Neural crest cell (in vitro differentiated cells): Measurements from ENCODE around the gene MFSD8. TPM values are rescaled to one million over a fixed set of nuclear protein-coding genes. Genes with fewer than 3 reads are reported as not detected.
"Not testable (repeated sequence)": the region's sequence is repeated elsewhere in the genome, so short reads cannot be mapped to it uniquely, and the experiment has no call there.

Source experiments
- DNase-seq: peaks from one replicate; pipeline ENCODE4 v3.0.0; 2021; ENCODE audit warnings: low read depth, mixed read lengths, low spot score
- H3K27ac Mint-ChIP-seq: one replicate; pipeline ENCODE4 v1.8.0; 2021; ENCODE audit warnings: mild to moderate bottlenecking, mixed read lengths; ENCODE audit not compliant: unreplicated experiment
- H3K27me3 Mint-ChIP-seq: 2 replicates; pipeline ENCODE4 v1.8.0; 2021; ENCODE audit warnings: low read depth, mild to moderate bottlenecking, mixed read lengths
- H3K36me3 Mint-ChIP-seq: 2 replicates; pipeline ENCODE4 v1.8.0; 2021; ENCODE audit warnings: low read depth, mild to moderate bottlenecking, mixed read lengths
- H3K4me1 Mint-ChIP-seq: 2 replicates; pipeline ENCODE4 v1.8.0; 2021; ENCODE audit warnings: mixed read lengths
- H3K4me3 Mint-ChIP-seq: one replicate; pipeline ENCODE4 v1.8.0; 2021; ENCODE audit warnings: mild to moderate bottlenecking, mixed read lengths
- H3K9me3 Mint-ChIP-seq: 2 replicates; pipeline ENCODE4 v1.8.0; 2021; ENCODE audit warnings: mixed read lengths
- CTCF ChIP-seq: fragments of 200-600 bp; sonication (generic); conservative IDR thresholded peaks from 2 replicates; pipeline ENCODE4 v1.5.0; 2021; ENCODE audit warnings: antibody characterized with exemption, mild to moderate bottlenecking
- long read RNA-seq: library from polyadenylated mRNA; unstranded; transcript quantifications from one replicate; pipeline ENCODE4 v2.0.0, GENCODE V29; 2020
- total RNA-seq: library from RNA; stranded (reverse); gene quantifications from 2 replicates; pipeline ENCODE4 v1.2.1, GENCODE V29; 2021

The MFSD8 gene
- 17.8 and 19.4 TPM in 2 replicates for total RNA-seq
- long read RNA-seq, full-length matches to known transcripts = 33 of 54 reads
- long read RNA-seq, partial matches to known transcripts = 6 of 54 reads
- long read RNA-seq, other reads (novel, unspliced or antisense) = 15 of 54 reads

GRCh38 chr4:127965062-127965802 lies at the start of gene MFSD8, which contains the start of gene ABHD18:
MFSD8 (minus strand) TSS chr4:127965173; CDS start chr4:127965133, 40 bp downstream.
ABHD18 (plus strand) TSS chr4:127965406; CDS start chr4:127982956, 17,550 bp downstream.
- peak; percentile 64 for TF ChIP-seq CTCF
- peak within 1 kb of the TSS; percentile 95 for H3K27ac Mint-ChIP-seq
- H3K9me3 Mint-ChIP-seq = no peaks in the 10 kb centered on the region
- H3K4me1 Mint-ChIP-seq = peaks cover 24% of the 10 kb centered on the region
- H3K4me3 Mint-ChIP-seq = peak within 1 kb of the TSS; percentile 98
- peaks cover 10% of the 10 kb centered on the region for H3K36me3 Mint-ChIP-seq
- no peaks in the 10 kb centered on the region for H3K27me3 Mint-ChIP-seq
- peak; percentile 98 for DNase-seq

- Mint-ChIP-seq H3K36me3 (peaks cover 9% of the 10 kb centered on the region), H3K9me3 (peaks cover 3% of the 10 kb centered on the region), H3K27me3 (no peaks in the 10 kb centered on the region), H3K4me1 (no peaks in the 10 kb centered on the region), H3K4me3 (no peak overlapping the region), H3K27ac (no peak overlapping the region)
- TF ChIP-seq CTCF = no peak
- no peak for DNase-seq
These were observed 44.5 kb upstream of the MFSD8 start for GRCh38 chr4:128009428-128009827.

- no peaks in the 10 kb centered on the region for H3K9me3 Mint-ChIP-seq
These were observed 41.6 kb upstream of the MFSD8 start for GRCh38 chr4:128006592-128006991.

GRCh38 chr4:127997534-127998388 lies 32.8 kb upstream of the MFSD8 start:
- H3K4me3 Mint-ChIP-seq = no peak overlapping the region
- peaks cover 50% of the 10 kb centered on the region for H3K36me3 Mint-ChIP-seq
- peaks cover 3% of the 10 kb centered on the region for H3K9me3 Mint-ChIP-seq
- H3K27me3 Mint-ChIP-seq = no peaks in the 10 kb centered on the region
- no peak for DNase-seq
- no peak overlapping the region for H3K27ac Mint-ChIP-seq
- TF ChIP-seq CTCF = no peak
- no peaks in the 10 kb centered on the region for H3K4me1 Mint-ChIP-seq

More at GRCh38 chr4:128006592-128006991, 41.6 kb upstream of the MFSD8 start:
- DNase-seq = no peak
- H3K27me3 Mint-ChIP-seq = no peaks in the 10 kb centered on the region
- no peak overlapping the region for H3K4me3 Mint-ChIP-seq
- no peaks in the 10 kb centered on the region for H3K4me1 Mint-ChIP-seq
- peaks cover 8% of the 10 kb centered on the region for H3K36me3 Mint-ChIP-seq
- TF ChIP-seq CTCF = no peak
- no peak overlapping the region for H3K27ac Mint-ChIP-seq

- DNase-seq, H3K27me3 Mint-ChIP-seq, H3K4me1 Mint-ChIP-seq, H3K9me3 Mint-ChIP-seq, H3K4me3 Mint-ChIP-seq, H3K27ac Mint-ChIP-seq: not testable (repeated sequence)
- peaks cover 49% of the 10 kb centered on the region for H3K36me3 Mint-ChIP-seq
These were observed 31.5 kb upstream of the MFSD8 start for GRCh38 chr4:127996521-127996920.
